Left lung (tissue), 10 donors: Measurements from ENCODE around the gene PLB1. TPM values are rescaled to one million over a fixed set of nuclear protein-coding genes. Genes with fewer than 3 reads are reported as not detected.

Experiments used
- ATAC-seq: fragments of 200-7000 bp; cut with Tn5 transposase; one replicate; pipeline ENCODE4 v1.9.1; 2020; ENCODE audit warnings: moderate library complexity
- DNase-seq, 4 donors: peaks; one replicate each; pipeline ENCODE4 v3.0.0-alpha.2; 2013 to 2020
- H3K27ac ChIP-seq, 2 donors: fragments of 200-600 bp; sonication (generic) in 1 of 2; one replicate each; pipeline versions ENCODE4 v1.5.0 to v1.8.0; 2020 to 2021
- H3K27me3 ChIP-seq, 2 donors: fragments of 200-600 bp; sonication (generic) in 1 of 2; one replicate each; pipeline versions ENCODE4 v1.5.0 to v1.8.0; 2020 to 2021
- H3K36me3 ChIP-seq, 2 donors: fragments of 200-600 bp; sonication (generic) in 1 of 2; one replicate each; pipeline versions ENCODE4 v1.5.0 to v1.8.0; 2020 to 2021
- H3K4me1 ChIP-seq, 2 donors: fragments of 200-600 bp; one replicate each; pipeline ENCODE4 v1.8.0; 2021
- H3K4me3 ChIP-seq, 2 donors: fragments of 200-600 bp; sonication (generic) in 1 of 2; one replicate each; pipeline versions ENCODE4 v1.5.0 to v1.8.0; 2020 to 2021; ENCODE audit warnings: mild to moderate bottlenecking in 1 of 2
- H3K9me3 ChIP-seq, 2 donors: fragments of 200-600 bp; sonication (generic) in 1 of 2; one replicate each; pipeline versions ENCODE4 v1.5.0 to v1.8.0; 2020 to 2021
- CTCF ChIP-seq, 2 donors: fragments of 200-600 bp; sonication (generic) in 1 of 2; IDR thresholded peaks; one replicate each; pipeline versions ENCODE4 v1.5.0 to v1.8.0; 2021; ENCODE audit warnings: antibody characterized with exemption in 2 of 2
- intact Hi-C, 2 donors: fragments of 100-400 bp; cut with DNase I; formaldehyde crosslinking; loops; one replicate each; pipeline versions ENCODE4 v1.11.2 to v1.14.2; 2022
- polyA plus RNA-seq, 6 donors: library from polyadenylated mRNA; unstranded; fragments of 120-200 nt; gene quantifications; one replicate each; pipeline ENCODE4 v1.2.1, GENCODE V29; 2013; ENCODE audit not compliant: insufficient read length in 6 of 6
- total RNA-seq, 2 donors: library from RNA; stranded (reverse); fragmentation: NEBNext Ultra II Directional; extraction: Animal tissue kit (Norgen Biotek cat#: 25700); gene quantifications; one replicate each; pipeline ENCODE4 v1.2.1, GENCODE V29; 2021
- donor health status: DM: no; HTN: yes; CAD: no.
- donor health status: DM: no; HTN: no; CAD: no.

The PLB1 gene
- total and polyA plus RNA-seq, 8 donors = 0.94 to 6.8 (median 1.9) TPM

GRCh38 chr2:28620291-28620793 lies 124.5 kb downstream of the PLB1 start:
- Histone ChIP-seq H3K27ac (peak overlapping the region in 1 of 2 donors; percentile 96), H3K36me3 (no peaks in the 10 kb centered on the region), H3K4me3 (no peak overlapping the region), H3K27me3 (no peaks in the 10 kb centered on the region), H3K4me1 (peaks cover 21 to 48% of the 10 kb centered on the region in 2 donors), H3K9me3 (no peaks in the 10 kb centered on the region)
- TF ChIP-seq CTCF (IDR thresholded peaks at IDR 0.05) = no peak
- intact Hi-C loops = no loop called here
- no peak for ATAC-seq
- DNase-seq = no peak

GRCh38 chr2:28620801-28621171 lies 124.9 kb downstream of the PLB1 start:
- H3K4me1 ChIP-seq = peaks cover 26 to 52% of the 10 kb centered on the region in 2 donors

GRCh38 chr2:28621172-28622100 lies 125.6 kb downstream of the PLB1 start:
- TF ChIP-seq CTCF (IDR thresholded peaks at IDR 0.05) = no peak
- Histone ChIP-seq H3K4me1 (peaks cover 27 to 53% of the 10 kb centered on the region in 2 donors), H3K4me3 (no peak overlapping the region), H3K27me3 (no peaks in the 10 kb centered on the region), H3K9me3 (no peaks in the 10 kb centered on the region), H3K36me3 (no peaks in the 10 kb centered on the region), H3K27ac (peak overlapping the region; percentile 85 to 96)
- DNase-seq = peak in 3 of 4 donors; percentile 69 to 87 (median 84)
- peak; percentile 90 for ATAC-seq
- intact Hi-C loops = no loop called here

More at GRCh38 chr2:28620801-28621171, 124.9 kb downstream of the PLB1 start:
- no peak for TF ChIP-seq CTCF (IDR thresholded peaks at IDR 0.05)
- ATAC-seq = no peak
- Histone ChIP-seq H3K9me3 (no peaks in the 10 kb centered on the region), H3K4me3 (no peak overlapping the region), H3K36me3 (no peaks in the 10 kb centered on the region), H3K27ac (peak overlapping the region; percentile 85 to 96), H3K27me3 (no peaks in the 10 kb centered on the region)
- no peak for DNase-seq
- intact Hi-C loops = no loop called here

- Histone ChIP-seq H3K4me1 (peaks cover 27 to 53% of the 10 kb centered on the region in 2 donors), H3K36me3 (no peaks in the 10 kb centered on the region), H3K9me3 (no peaks in the 10 kb centered on the region), H3K4me3 (no peak overlapping the region), H3K27me3 (no peaks in the 10 kb centered on the region), H3K27ac (peak overlapping the region; percentile 85 to 96)
- no peak for DNase-seq
- TF ChIP-seq CTCF (IDR thresholded peaks at IDR 0.05) = no peak
- no peak for ATAC-seq
- intact Hi-C loops = no loop called here
These were observed 126.2 kb downstream of the PLB1 start for GRCh38 chr2:28622101-28622499.
